NCI-H510A treated with DMSO at 0.1 percent for 48 hours (cell line): ENCODE measurements around the gene ITGA5.
"Not testable (repeated sequence)": the region's sequence is repeated elsewhere in the genome, so short reads cannot be mapped to it uniquely, and the experiment has no call there.

ENCODE experiments used
- DNase-seq: peaks from one replicate; lab custom pipeline; 2025; lab: John Stamatoyannopoulos, UW

The ITGA5 gene

GRCh38 chr12:54371328-54372112, 47.5 kb downstream of the ITGA5 start:
- DNase-seq, result no peak

- DNase-seq, result no peak
Measured at GRCh38 chr12:54370171-54370730, 48.8 kb downstream of the ITGA5 start.

- DNase-seq, result no peak
Measured at GRCh38 chr12:54369597-54370131, 49.4 kb downstream of the ITGA5 start.

- peak; percentile 68 for DNase-seq
Measured at GRCh38 chr12:54368709-54369596, 50.1 kb downstream of the ITGA5 start.

GRCh38 chr12:54368025-54368708, 50.9 kb downstream of the ITGA5 start:
- DNase-seq, result no peak

GRCh38 chr12:54364413-54364812, 54.7 kb downstream of the ITGA5 start, which contains the start of gene GPR84:
Gene GPR84, minus strand, starts transcription at chr12:54364486. Its CDS starts 635 bp downstream, at chr12:54363851.
- DNase-seq, result no peak

- no peak for DNase-seq
Measured at GRCh38 chr12:54363618-54364017, 55.4 kb downstream of the ITGA5 start.

GRCh38 chr12:54363047-54363446, 56.0 kb downstream of the ITGA5 start:
- DNase-seq, result no peak

GRCh38 chr12:54360717-54361456, 58.2 kb downstream of the ITGA5 start:
- DNase-seq, result peak; percentile 80

- no peak for DNase-seq
Measured at GRCh38 chr12:54359762-54360351, 59.2 kb downstream of the ITGA5 start.

- peak; percentile 98 for DNase-seq
Measured at GRCh38 chr12:54358945-54359761, 59.9 kb downstream of the ITGA5 start.

- peak; percentile 56 for DNase-seq
Measured at GRCh38 chr12:54358191-54358944, 60.7 kb downstream of the ITGA5 start.

- no peak for DNase-seq
Measured at GRCh38 chr12:54357506-54358190, 61.4 kb downstream of the ITGA5 start.

GRCh38 chr12:54356951-54357356, 62.1 kb downstream of the ITGA5 start:
- DNase-seq, result peak; percentile 21

- no peak for DNase-seq
Measured at GRCh38 chr12:54356228-54356627, 62.8 kb downstream of the ITGA5 start.

- DNase-seq, result no peak
Measured at GRCh38 chr12:54355104-54355815, 63.8 kb downstream of the ITGA5 start.

- not testable (repeated sequence) for DNase-seq
Measured at GRCh38 chr12:54354271-54354670, 64.8 kb downstream of the ITGA5 start.
